Small intestine (tissue), 7 donors: ENCODE data around the gene SNX13. TPM values are rescaled to one million over a fixed set of nuclear protein-coding genes. Genes with fewer than 3 reads are reported as not detected.

Source experiments
- DNase-seq, 2 donors: peaks; one replicate each; pipeline versions ENCODE4 v3.0.0 to v3.0.0-alpha.2; 2013
- FAIRE-seq: peaks from 2 replicates; lab custom pipeline; 2012; peaks lifted over from hg19 to GRCh38; lab: Jason Lieb, UNC
- H3K27ac ChIP-seq, 3 donors: one replicate each; pipeline ENCODE4 v1.5.1; 2013; ENCODE audit warnings: low read length in 2 of 3, mild to moderate bottlenecking in 2 of 3, control low read depth in 1 of 3, inconsistent platforms in 1 of 3, low read depth in 1 of 3, moderate library complexity in 1 of 3
- H3K27me3 ChIP-seq, 3 donors: one replicate each; pipeline ENCODE4 v1.6.1; 2013; ENCODE audit warnings: low read length in 3 of 3, inconsistent platforms in 1 of 3; ENCODE audit not compliant: control insufficient read depth in 3 of 3, insufficient read depth in 3 of 3
- H3K36me3 ChIP-seq, 3 donors: one replicate each; pipeline ENCODE4 v1.6.1; 2013; ENCODE audit warnings: low read length in 3 of 3, inconsistent platforms in 1 of 3, low read depth in 1 of 3, mild to moderate bottlenecking in 1 of 3, moderate library complexity in 1 of 3; ENCODE audit not compliant: control insufficient read depth in 3 of 3, insufficient read depth in 2 of 3
- H3K4me1 ChIP-seq, 3 donors: one replicate each; pipeline ENCODE4 v1.6.1; 2013; ENCODE audit warnings: low read length in 2 of 3, inconsistent platforms in 1 of 3, low read depth in 1 of 3, mild to moderate bottlenecking in 1 of 3, moderate library complexity in 1 of 3; ENCODE audit not compliant: control insufficient read depth in 3 of 3, insufficient read depth in 2 of 3
- H3K4me3 ChIP-seq, 3 donors: one replicate each; pipeline ENCODE4 v1.5.1; 2013; ENCODE audit warnings: low read length in 3 of 3, control low read depth in 1 of 3, inconsistent platforms in 1 of 3, low read depth in 1 of 3, mild to moderate bottlenecking in 1 of 3, moderate library complexity in 1 of 3
- H3K9me3 ChIP-seq, 2 donors: one replicate each; pipeline ENCODE4 v1.6.1; 2013; ENCODE audit warnings: low read depth in 1 of 2, low read length in 1 of 2; ENCODE audit not compliant: control insufficient read depth in 2 of 2, insufficient read depth in 1 of 2
- WGBS, 3 donors: extraction: QIAGEN DNeasy Blood & Tissue Kit; methylation state at CpG; one replicate each; pipeline ENCODE4 v1.1.7; 2013; 5-methylcytosine and 5-hydroxymethylcytosine counted together
- polyA plus RNA-seq, 4 donors: library from polyadenylated mRNA; stranded (reverse) in 3 of 4; unstranded in 1 of 4; fragments of 200-250 nt in 3 of 4; fragments of 120-200 nt in 1 of 4; gene quantifications; one replicate each; pipeline versions ENCODE4 v1.2.1 to v1.2.3, GENCODE V29; 2013
- donor health status: healthy with polysubstance abuse.
- donor health status: control.
- donor health status: control.
- donor health status: Bipolar disorder and iron deficiency.
- donor health status: healthy.

Gene SNX13
- polyA plus RNA-seq, 4 donors, result 5.7 to 36.0 (median 7.6) TPM

GRCh38 chr7:17934094-17934493 is 6.2 kb downstream of the SNX13 start:
- H3K4me1 ChIP-seq, result peaks cover 0 to 5% (median 2%) of the 10 kb centered on the region in 3 donors
- H3K9me3 ChIP-seq, result no peaks in the 10 kb centered on the region
- H3K4me3 ChIP-seq, result no peak overlapping the region
- no peak for DNase-seq
- H3K27ac ChIP-seq, result no peak overlapping the region
- FAIRE-seq, result no peak
- no peaks in the 10 kb centered on the region for H3K27me3 ChIP-seq
- WGBS, 3 donors, result 50 to 64% (median 53%) methylated on average over 2 of the region's 2 CpGs
- no peaks in the 10 kb centered on the region for H3K36me3 ChIP-seq

- WGBS, 3 donors, result 71 to 81% (median 73%) methylated on average over 2 of the region's 2 CpGs
- Histone ChIP-seq H3K27ac (no peak overlapping the region), H3K36me3 (no peaks in the 10 kb centered on the region), H3K9me3 (no peaks in the 10 kb centered on the region), H3K4me1 (peaks cover 0 to 4% (median 0%) of the 10 kb centered on the region in 3 donors), H3K4me3 (no peak overlapping the region), H3K27me3 (no peaks in the 10 kb centered on the region)
- DNase-seq, result no peak
- no peak for FAIRE-seq
Observed at GRCh38 chr7:17932770-17933169, 7.5 kb downstream of the SNX13 start.

GRCh38 chr7:17931069-17931468 is 9.2 kb downstream of the SNX13 start:
- FAIRE-seq, result no peak
- WGBS, 3 donors, result 95 to 96% (median 96%) methylated on average over 1 of the region's 1 CpG
- peaks cover 0 to 2% (median 0%) of the 10 kb centered on the region in 3 donors for H3K4me1 ChIP-seq

GRCh38 chr7:17930546-17930945 is 9.7 kb downstream of the SNX13 start:
- DNase-seq (no peak), FAIRE-seq (no peak)
- Histone ChIP-seq H3K9me3 (no peaks in the 10 kb centered on the region), H3K36me3 (no peaks in the 10 kb centered on the region), H3K4me3 (no peak overlapping the region), H3K4me1 (peaks cover 0 to 2% (median 0%) of the 10 kb centered on the region in 3 donors), H3K27ac (no peak overlapping the region), H3K27me3 (no peaks in the 10 kb centered on the region)
- 83 to 98% (median 86%) methylated on average over 2 of the region's 2 CpGs for WGBS, 3 donors

More at GRCh38 chr7:17931069-17931468, 9.2 kb downstream of the SNX13 start:
- Histone ChIP-seq H3K36me3 (no peaks in the 10 kb centered on the region), H3K4me3 (no peak overlapping the region), H3K27me3 (no peaks in the 10 kb centered on the region), H3K27ac (no peak overlapping the region), H3K9me3 (no peaks in the 10 kb centered on the region)
- no peak for DNase-seq

GRCh38 chr7:17929647-17930395 is 10.5 kb downstream of the SNX13 start:
- Histone ChIP-seq H3K27me3 (no peaks in the 10 kb centered on the region), H3K4me1 (peaks cover 0 to 2% (median 0%) of the 10 kb centered on the region in 3 donors), H3K36me3 (no peaks in the 10 kb centered on the region), H3K4me3 (no peak overlapping the region), H3K9me3 (no peaks in the 10 kb centered on the region), H3K27ac (no peak overlapping the region)
- DNase-seq (no peak), FAIRE-seq (peak; percentile 19)
- 81 to 88% (median 81%) methylated on average over 5 of the region's 5 CpGs for WGBS, 3 donors

GRCh38 chr7:17928055-17928454 is 12.2 kb downstream of the SNX13 start:
- FAIRE-seq, result no peak
- Histone ChIP-seq H3K27ac (no peak overlapping the region), H3K36me3 (no peaks in the 10 kb centered on the region), H3K4me3 (no peak overlapping the region), H3K4me1 (peaks cover 0 to 2% (median 0%) of the 10 kb centered on the region in 3 donors), H3K9me3 (no peaks in the 10 kb centered on the region), H3K27me3 (no peaks in the 10 kb centered on the region)
- DNase-seq, result no peak
- 59 to 88% (median 88%) methylated on average over 1 of the region's 1 CpG for WGBS, 3 donors

GRCh38 chr7:17921857-17922416 is 18.4 kb downstream of the SNX13 start:
- H3K9me3 ChIP-seq, result peaks cover 0 to 3% of the 10 kb centered on the region in 2 donors
- H3K27me3 ChIP-seq, result no peaks in the 10 kb centered on the region
- 94 to 97% (median 96%) methylated on average over 1 of the region's 1 CpG for whole genome bisulfite sequencing, 3 donors
- DNase-seq (no peak), FAIRE-seq (no peak)
- H3K27ac ChIP-seq, result no peak overlapping the region
- no peak overlapping the region for H3K4me3 ChIP-seq
- H3K4me1 ChIP-seq, result peaks cover 0 to 3% (median 0%) of the 10 kb centered on the region in 3 donors
- no peaks in the 10 kb centered on the region for H3K36me3 ChIP-seq

GRCh38 chr7:17917842-17918241 is 22.5 kb downstream of the SNX13 start:
- H3K4me1 ChIP-seq, result peaks cover 0 to 3% (median 0%) of the 10 kb centered on the region in 3 donors
- H3K27ac ChIP-seq, result no peak overlapping the region
- peaks cover 0 to 6% of the 10 kb centered on the region in 2 donors for H3K9me3 ChIP-seq
- H3K4me3 ChIP-seq, result no peak overlapping the region
- FAIRE-seq (no peak), DNase-seq (no peak)
- H3K36me3 ChIP-seq, result no peaks in the 10 kb centered on the region
- H3K27me3 ChIP-seq, result no peaks in the 10 kb centered on the region
- 95 to 100% (median 99%) methylated on average over 3 of the region's 3 CpGs for WGBS, 3 donors
